Neural crest cell (in vitro differentiated cells): ENCODE data around the gene ANKLE2. TPM values are rescaled to one million over a fixed set of nuclear protein-coding genes. Genes with fewer than 3 reads are reported as not detected.
A peak's percentile ranks its signal among the peaks of the same experiment; 100 is the strongest.

Source experiments
- DNase-seq: peaks from one replicate; pipeline ENCODE4 v3.0.0; 2021; ENCODE audit warnings: low read depth, mixed read lengths, low spot score
- H3K27ac Mint-ChIP-seq: one replicate; pipeline ENCODE4 v1.8.0; 2021; ENCODE audit warnings: mild to moderate bottlenecking, mixed read lengths; ENCODE audit not compliant: unreplicated experiment
- H3K27me3 Mint-ChIP-seq: 2 replicates; pipeline ENCODE4 v1.8.0; 2021; ENCODE audit warnings: low read depth, mild to moderate bottlenecking, mixed read lengths
- H3K36me3 Mint-ChIP-seq: 2 replicates; pipeline ENCODE4 v1.8.0; 2021; ENCODE audit warnings: low read depth, mild to moderate bottlenecking, mixed read lengths
- H3K4me1 Mint-ChIP-seq: 2 replicates; pipeline ENCODE4 v1.8.0; 2021; ENCODE audit warnings: mixed read lengths
- H3K4me3 Mint-ChIP-seq: one replicate; pipeline ENCODE4 v1.8.0; 2021; ENCODE audit warnings: mild to moderate bottlenecking, mixed read lengths
- H3K9me3 Mint-ChIP-seq: 2 replicates; pipeline ENCODE4 v1.8.0; 2021; ENCODE audit warnings: mixed read lengths
- CTCF ChIP-seq: fragments of 200-600 bp; sonication (generic); conservative IDR thresholded peaks from 2 replicates; pipeline ENCODE4 v1.5.0; 2021; ENCODE audit warnings: antibody characterized with exemption, mild to moderate bottlenecking
- total RNA-seq: library from RNA; stranded (reverse); gene quantifications from 2 replicates; pipeline ENCODE4 v1.2.1, GENCODE V29; 2021

ANKLE2 gene
- total RNA-seq, 1 donor from 2014 or later = 100 TPM

GRCh38 chr12:132723015-132723763 lies 38.4 kb downstream of the ANKLE2 start:
- H3K36me3 Mint-ChIP-seq = peaks cover 10% of the 10 kb centered on the region
- no peak overlapping the region for H3K27ac Mint-ChIP-seq
- DNase-seq = no peak
- TF ChIP-seq CTCF = no peak
- H3K4me3 Mint-ChIP-seq = no peak overlapping the region
- H3K27me3 Mint-ChIP-seq = no peaks in the 10 kb centered on the region
- H3K4me1 Mint-ChIP-seq = no peaks in the 10 kb centered on the region
- H3K9me3 Mint-ChIP-seq = no peaks in the 10 kb centered on the region

- Mint-ChIP-seq H3K27ac (no peak overlapping the region), H3K27me3 (no peaks in the 10 kb centered on the region)
Observed at GRCh38 chr12:132720606-132721345, 40.9 kb downstream of the ANKLE2 start.

GRCh38 chr12:132719954-132720324 lies 41.7 kb downstream of the ANKLE2 start:
- Mint-ChIP-seq H3K36me3 (no peaks in the 10 kb centered on the region), H3K9me3 (no peaks in the 10 kb centered on the region), H3K4me1 (no peaks in the 10 kb centered on the region), H3K4me3 (no peak overlapping the region), H3K27ac (peak overlapping the region; percentile 27), H3K27me3 (no peaks in the 10 kb centered on the region)
- TF ChIP-seq CTCF = no peak
- no peak for DNase-seq

More at GRCh38 chr12:132720606-132721345, 40.9 kb downstream of the ANKLE2 start:
- TF ChIP-seq CTCF = no peak
- no peaks in the 10 kb centered on the region for H3K4me1 Mint-ChIP-seq
- no peaks in the 10 kb centered on the region for H3K9me3 Mint-ChIP-seq
- H3K36me3 Mint-ChIP-seq = peaks cover 1% of the 10 kb centered on the region
- peak overlapping the region; percentile 27 for H3K4me3 Mint-ChIP-seq
- DNase-seq = no peak

- Mint-ChIP-seq H3K27me3 (no peaks in the 10 kb centered on the region), H3K36me3 (peaks cover 4% of the 10 kb centered on the region), H3K4me3 (peak overlapping the region; percentile 44), H3K4me1 (no peaks in the 10 kb centered on the region), H3K27ac (no peak overlapping the region), H3K9me3 (no peaks in the 10 kb centered on the region)
- DNase-seq = no peak
- no peak for TF ChIP-seq CTCF
Observed at GRCh38 chr12:132719141-132719953, 42.3 kb downstream of the ANKLE2 start.

- no peak overlapping the region for H3K4me3 Mint-ChIP-seq
- H3K27me3 Mint-ChIP-seq = no peaks in the 10 kb centered on the region
- no peak overlapping the region for H3K27ac Mint-ChIP-seq
- no peak for DNase-seq
- no peaks in the 10 kb centered on the region for H3K4me1 Mint-ChIP-seq
- no peaks in the 10 kb centered on the region for H3K9me3 Mint-ChIP-seq
- peaks cover 4% of the 10 kb centered on the region for H3K36me3 Mint-ChIP-seq
- TF ChIP-seq CTCF = no peak
Observed at GRCh38 chr12:132718644-132719043, 43.0 kb downstream of the ANKLE2 start.
